Measurements from ENCODE around the gene NF1.
A peak's percentile ranks its signal among the peaks of the same experiment; 100 is the strongest.

The NF1 gene

GRCh38 chr17:31390748-31391495 lies 296.1 kb downstream of the NF1 start:
- Histone ChIP-seq H2BK15ac (replicated peaks; ENCODE audit: low read depth) (no peak overlapping the region), H3K4me3 (ENCODE audit: low read length) (peak overlapping the region; percentile 18), H3K56ac (ENCODE audit: low read length) (peak overlapping the region; percentile 19), H2AK5ac (ENCODE audit: low read length) (no peak overlapping the region), H3K27ac (ENCODE audit: low read depth, low read length) (no peak overlapping the region), H3K27me3 (ENCODE audit: insufficient read depth, low read length, poor library complexity) (peaks cover 2% of the 10 kb centered on the region), H3K79me1 (ENCODE audit: low read length) (no peaks in the 10 kb centered on the region), H3K9ac (ENCODE audit: low read length) (peak overlapping the region; percentile 16), H3K36me3 (ENCODE audit: control insufficient read depth, insufficient read depth, low read length) (no peaks in the 10 kb centered on the region), H3K4ac (ENCODE audit: low read depth, low read length) (no peak overlapping the region), H3K23ac (ENCODE audit: low read length) (no peak overlapping the region), H3K4me1 (ENCODE audit: control insufficient read depth, low read depth, low read length) (no peaks in the 10 kb centered on the region), H4K8ac (ENCODE audit: low read depth, low read length) (no peak overlapping the region), H3K18ac (ENCODE audit: low read length) (no peak overlapping the region), H4K5ac (ENCODE audit: low read length) (no peak overlapping the region), H2BK120ac (ENCODE audit: low read depth, low read length) (no peak overlapping the region), H3K79me2 (ENCODE audit: control insufficient read depth, insufficient read depth, low read length) (no peaks in the 10 kb centered on the region), H2BK5ac (ENCODE audit: low read length) (no peak overlapping the region), H3K4me2 (ENCODE audit: low read length) (peak overlapping the region; percentile 21)
- DNase-seq: peak; percentile 32
- WGBS (ENCODE audit: extremely low coverage, insufficient coverage, low lambda C conversion rate): no CpG with 5 or more reads among the region's 56 CpGs

- WGBS (ENCODE audit: extremely low coverage, insufficient coverage, low lambda C conversion rate): no CpG with 5 or more reads among the region's 69 CpGs
- H3K4me3 ChIP-seq (ENCODE audit: low read length): peak within 1 kb of the TSS; percentile 18
- H3K27ac ChIP-seq (ENCODE audit: low read depth, low read length): no peak within 1 kb of the TSS
- H4K5ac ChIP-seq (ENCODE audit: low read length): no peak within 1 kb of the TSS
- H2AK5ac ChIP-seq (ENCODE audit: low read length): no peak within 1 kb of the TSS
- H3K18ac ChIP-seq (ENCODE audit: low read length): no peak within 1 kb of the TSS
- H3K23ac ChIP-seq (ENCODE audit: low read length): no peak within 1 kb of the TSS
- no peaks in the 10 kb centered on the region for H3K4me1 ChIP-seq (ENCODE audit: control insufficient read depth, low read depth, low read length)
- H3K4me2 ChIP-seq (ENCODE audit: low read length): peak within 1 kb of the TSS; percentile 47
- peak within 1 kb of the TSS; percentile 23 for H3K9ac ChIP-seq (ENCODE audit: low read length)
- DNase-seq: peak; percentile 47
- H2BK15ac ChIP-seq (replicated peaks; ENCODE audit: low read depth): no peak within 1 kb of the TSS
- no peaks in the 10 kb centered on the region for H3K79me2 ChIP-seq (ENCODE audit: control insufficient read depth, insufficient read depth, low read length)
- peak within 1 kb of the TSS; percentile 39 for H3K56ac ChIP-seq (ENCODE audit: low read length)
- H3K79me1 ChIP-seq (ENCODE audit: low read length): no peaks in the 10 kb centered on the region
- no peak within 1 kb of the TSS for H4K8ac ChIP-seq (ENCODE audit: low read depth, low read length)
- H2BK120ac ChIP-seq (ENCODE audit: low read depth, low read length): no peak within 1 kb of the TSS
- peaks cover 2% of the 10 kb centered on the region for H3K27me3 ChIP-seq (ENCODE audit: insufficient read depth, low read length, poor library complexity)
- H2BK5ac ChIP-seq (ENCODE audit: low read length): no peak within 1 kb of the TSS
- H3K36me3 ChIP-seq (ENCODE audit: control insufficient read depth, insufficient read depth, low read length): no peaks in the 10 kb centered on the region
- no peak within 1 kb of the TSS for H3K4ac ChIP-seq (ENCODE audit: low read depth, low read length)
Observed at GRCh38 chr17:31391496-31391949, 296.7 kb downstream of the NF1 start, which contains the start of gene RAB11FIP4. TSS of gene RAB11FIP4 (plus strand) at chr17:31391675. CDS start at chr17:31391853, 178 bp downstream.

- H3K4me2 ChIP-seq (ENCODE audit: low read length): peak overlapping the region; percentile 47
- no peak overlapping the region for H3K27ac ChIP-seq (ENCODE audit: low read depth, low read length)
- H3K9ac ChIP-seq (ENCODE audit: low read length): peak overlapping the region; percentile 23
- H3K79me2 ChIP-seq (ENCODE audit: control insufficient read depth, insufficient read depth, low read length): no peaks in the 10 kb centered on the region
- no peak overlapping the region for H3K4me3 ChIP-seq (ENCODE audit: low read length)
- peaks cover 2% of the 10 kb centered on the region for H3K27me3 ChIP-seq (ENCODE audit: insufficient read depth, low read length, poor library complexity)
- no peak overlapping the region for H2BK5ac ChIP-seq (ENCODE audit: low read length)
- H3K4me1 ChIP-seq (ENCODE audit: control insufficient read depth, low read depth, low read length): no peaks in the 10 kb centered on the region
- H3K79me1 ChIP-seq (ENCODE audit: low read length): no peaks in the 10 kb centered on the region
- H3K23ac ChIP-seq (ENCODE audit: low read length): no peak overlapping the region
- H3K36me3 ChIP-seq (ENCODE audit: control insufficient read depth, insufficient read depth, low read length): no peaks in the 10 kb centered on the region
- no peak overlapping the region for H4K5ac ChIP-seq (ENCODE audit: low read length)
- H4K8ac ChIP-seq (ENCODE audit: low read depth, low read length): no peak overlapping the region
- no peak overlapping the region for H2BK120ac ChIP-seq (ENCODE audit: low read depth, low read length)
- no peak overlapping the region for H3K4ac ChIP-seq (ENCODE audit: low read depth, low read length)
- H2AK5ac ChIP-seq (ENCODE audit: low read length): no peak overlapping the region
- H3K18ac ChIP-seq (ENCODE audit: low read length): no peak overlapping the region
- no CpG with 5 or more reads among the region's 52 CpGs for WGBS (ENCODE audit: extremely low coverage, insufficient coverage, low lambda C conversion rate)
- H3K56ac ChIP-seq (ENCODE audit: low read length): peak overlapping the region; percentile 39
- H2BK15ac ChIP-seq (replicated peaks; ENCODE audit: low read depth): no peak overlapping the region
- no peak for DNase-seq
Observed at GRCh38 chr17:31392002-31392855, 297.5 kb downstream of the NF1 start.

GRCh38 chr17:31392856-31393748 lies 298.3 kb downstream of the NF1 start:
- Histone ChIP-seq H3K4ac (ENCODE audit: low read depth, low read length) (no peak overlapping the region), H2BK15ac (replicated peaks; ENCODE audit: low read depth) (no peak overlapping the region), H2AK5ac (ENCODE audit: low read length) (no peak overlapping the region), H3K79me2 (ENCODE audit: control insufficient read depth, insufficient read depth, low read length) (no peaks in the 10 kb centered on the region), H4K8ac (ENCODE audit: low read depth, low read length) (no peak overlapping the region), H3K36me3 (ENCODE audit: control insufficient read depth, insufficient read depth, low read length) (no peaks in the 10 kb centered on the region), H3K4me2 (ENCODE audit: low read length) (no peak overlapping the region), H2BK120ac (ENCODE audit: low read depth, low read length) (no peak overlapping the region), H3K27me3 (ENCODE audit: insufficient read depth, low read length, poor library complexity) (peaks cover 2% of the 10 kb centered on the region), H3K18ac (ENCODE audit: low read length) (no peak overlapping the region), H3K4me1 (ENCODE audit: control insufficient read depth, low read depth, low read length) (no peaks in the 10 kb centered on the region), H3K23ac (ENCODE audit: low read length) (no peak overlapping the region), H3K79me1 (ENCODE audit: low read length) (no peaks in the 10 kb centered on the region), H3K9ac (ENCODE audit: low read length) (no peak overlapping the region), H3K4me3 (ENCODE audit: low read length) (no peak overlapping the region), H2BK5ac (ENCODE audit: low read length) (no peak overlapping the region), H4K5ac (ENCODE audit: low read length) (no peak overlapping the region), H3K27ac (ENCODE audit: low read depth, low read length) (no peak overlapping the region), H3K56ac (ENCODE audit: low read length) (no peak overlapping the region)
- no CpG with 5 or more reads among the region's 17 CpGs for WGBS (ENCODE audit: extremely low coverage, insufficient coverage, low lambda C conversion rate)
- DNase-seq: no peak

GRCh38 chr17:31393749-31394146 lies 299.0 kb downstream of the NF1 start:
- H2BK120ac ChIP-seq (ENCODE audit: low read depth, low read length): no peak overlapping the region
- no peak overlapping the region for H3K9ac ChIP-seq (ENCODE audit: low read length)
- no peaks in the 10 kb centered on the region for H3K36me3 ChIP-seq (ENCODE audit: control insufficient read depth, insufficient read depth, low read length)
- no peak overlapping the region for H2BK15ac ChIP-seq (replicated peaks; ENCODE audit: low read depth)
- H3K56ac ChIP-seq (ENCODE audit: low read length): no peak overlapping the region
- no peak overlapping the region for H4K5ac ChIP-seq (ENCODE audit: low read length)
- H4K8ac ChIP-seq (ENCODE audit: low read depth, low read length): no peak overlapping the region
- H3K4me1 ChIP-seq (ENCODE audit: control insufficient read depth, low read depth, low read length): no peaks in the 10 kb centered on the region
- no peak overlapping the region for H3K4me3 ChIP-seq (ENCODE audit: low read length)
- no peak for DNase-seq
- no peaks in the 10 kb centered on the region for H3K79me1 ChIP-seq (ENCODE audit: low read length)
- H3K27me3 ChIP-seq (ENCODE audit: insufficient read depth, low read length, poor library complexity): peaks cover 2% of the 10 kb centered on the region
- no peak overlapping the region for H3K4ac ChIP-seq (ENCODE audit: low read depth, low read length)
- no peak overlapping the region for H2AK5ac ChIP-seq (ENCODE audit: low read length)
- H3K4me2 ChIP-seq (ENCODE audit: low read length): no peak overlapping the region
- H3K27ac ChIP-seq (ENCODE audit: low read depth, low read length): no peak overlapping the region
- no peak overlapping the region for H2BK5ac ChIP-seq (ENCODE audit: low read length)
- no peak overlapping the region for H3K18ac ChIP-seq (ENCODE audit: low read length)
- WGBS (ENCODE audit: extremely low coverage, insufficient coverage, low lambda C conversion rate): no CpG with 5 or more reads among the region's 7 CpGs
- no peak overlapping the region for H3K23ac ChIP-seq (ENCODE audit: low read length)
- H3K79me2 ChIP-seq (ENCODE audit: control insufficient read depth, insufficient read depth, low read length): no peaks in the 10 kb centered on the region
